ENCODE data around the gene RHOC.

Gene RHOC

GRCh38 chr1:112702420-112703261 is 4.3 kb downstream of the RHOC start (continued):
- TF ChIP-seq HOXA7 (CRISPR knock-in tag; IDR thresholded peaks at IDR 0.05; ENCODE audit: borderline replicate concordance) (no peak), ZNF654 (tag by site-specific recombination; IDR thresholded peaks at IDR 0.05; ENCODE audit: low read depth) (no peak), ZNF280D (tag by site-specific recombination; IDR thresholded peaks at IDR 0.05) (no peak), ZNF10 (tag by site-specific recombination; IDR thresholded peaks at IDR 0.05) (no peak), ZBTB1 (tag by site-specific recombination; IDR thresholded peaks at IDR 0.05) (no peak), MEIS1 (CRISPR knock-in tag; IDR thresholded peaks at IDR 0.05; ENCODE audit: borderline replicate concordance) (no peak), ZNF394 (tag by site-specific recombination; IDR thresholded peaks at IDR 0.05; ENCODE audit: borderline replicate concordance) (peak; percentile 35; the same call in 1 of the 2 replicates), ZNF311 (tag by site-specific recombination; IDR thresholded peaks at IDR 0.05; ENCODE audit: borderline replicate concordance) (no peak), KLF9 (tag by site-specific recombination; IDR thresholded peaks at IDR 0.05; ENCODE audit: low read depth) (no peak), ZBTB21 (tag by site-specific recombination; IDR thresholded peaks at IDR 0.05) (no peak), MYNN (tag by site-specific recombination; IDR thresholded peaks at IDR 0.05; ENCODE audit: borderline replicate concordance) (no peak), ZNF2 (tag by site-specific recombination; IDR thresholded peaks at IDR 0.05) (no peak), GLIS1 (tag by site-specific recombination; IDR thresholded peaks at IDR 0.05) (peak; percentile 70), SCRT2 (tag by site-specific recombination; IDR thresholded peaks at IDR 0.05) (peak; percentile 77; the same call in 1 of the 2 replicates), SP2 (tag by site-specific recombination; IDR thresholded peaks at IDR 0.05) (no peak), ZSCAN5A (tag by site-specific recombination; IDR thresholded peaks at IDR 0.05) (no peak), ZNF292 (tag by site-specific recombination; IDR thresholded peaks at IDR 0.05; ENCODE audit: borderline replicate concordance, low read depth) (no peak), ZNF548 (tag by site-specific recombination; IDR thresholded peaks at IDR 0.05) (no peak), ZSCAN4 (tag by site-specific recombination; IDR thresholded peaks at IDR 0.05) (no peak), ZNF362 (tag by site-specific recombination; IDR thresholded peaks at IDR 0.05) (no peak), ZIC2 (tag by site-specific recombination; IDR thresholded peaks at IDR 0.05) (0 out of 2 replicates have a peak, but pooled peaks have one; percentile 30), KLF17 (tag by site-specific recombination; IDR thresholded peaks at IDR 0.05) (no peak), ZBTB48 (tag by site-specific recombination; IDR thresholded peaks at IDR 0.05) (no peak), ZNF350 (tag by site-specific recombination; IDR thresholded peaks at IDR 0.05) (no peak), ZNF521 (tag by site-specific recombination; IDR thresholded peaks at IDR 0.05) (no peak), PRDM4 (tag by site-specific recombination; IDR thresholded peaks at IDR 0.05) (no peak), ZNF174 (tag by site-specific recombination; IDR thresholded peaks at IDR 0.05) (no peak), IKZF3 (tag by site-specific recombination; IDR thresholded peaks at IDR 0.05) (no peak), ZNF596 (tag by site-specific recombination; IDR thresholded peaks at IDR 0.05) (no peak), TRIM28 (IDR thresholded peaks at IDR 0.05; ENCODE audit: borderline replicate concordance, low read length) (no peak)

All from HEK293 (cell line).